Islet of Langerhans (tissue), 1 donor: ENCODE results near the gene PPDPF.
"Not testable (repeated sequence)": the region's sequence is repeated elsewhere in the genome, so short reads cannot be mapped to it uniquely, and the experiment has no call there.

Source experiments
- FAIRE-seq: peaks from one replicate; lab custom pipeline; 2011; peaks lifted over from hg19 to GRCh38; lab: Jason Lieb, UNC

The PPDPF gene

GRCh38 chr20:63565021-63565698, 44.6 kb downstream of the PPDPF start:
- FAIRE-seq = no peak

- FAIRE-seq = no peak
Measured at GRCh38 chr20:63565699-63566335, 45.3 kb downstream of the PPDPF start.

- FAIRE-seq = no peak
Measured at GRCh38 chr20:63566395-63567135, 46.0 kb downstream of the PPDPF start.

- no peak for FAIRE-seq
Measured at GRCh38 chr20:63567136-63567385, 46.5 kb downstream of the PPDPF start.

- no peak for FAIRE-seq
Measured at GRCh38 chr20:63567386-63568169, 47.0 kb downstream of the PPDPF start.

- no peak for FAIRE-seq
Measured at GRCh38 chr20:63568170-63568981, 47.8 kb downstream of the PPDPF start.

- no peak for FAIRE-seq
Measured at GRCh38 chr20:63568986-63569949, 48.7 kb downstream of the PPDPF start.

- FAIRE-seq = no peak
Measured at GRCh38 chr20:63570281-63571086, 49.9 kb downstream of the PPDPF start.

GRCh38 chr20:63571087-63571478, 50.5 kb downstream of the PPDPF start:
- not testable (repeated sequence) for FAIRE-seq
